Naive thymus-derived CD4-positive, alpha-beta T cell (primary cell): ENCODE results near the gene LAMP1. TPM values are rescaled to one million over a fixed set of nuclear protein-coding genes. Genes with fewer than 3 reads are reported as not detected.

Experiments used
- ATAC-seq: fragments of 150-1000 bp; cut with Tn5 transposase; 2 replicates; pipeline ENCODE4 v1.10.0; 2021; ENCODE audit warnings: mild to moderate bottlenecking, moderate library complexity
- CTCF ChIA-PET: fragments of 350-600 bp; sonication (Branson Sonifier 250); formaldehyde crosslinking; loops from one replicate; lab custom pipeline; 2021; ENCODE audit warnings: antibody characterized with exemption; lab: Charles Lee
- POLR2A ChIA-PET: fragments of 350-600 bp; sonication (Branson Sonifier 250); formaldehyde crosslinking; loops from one replicate; lab custom pipeline; 2021; ENCODE audit warnings: antibody characterized with exemption, inconsistent platforms; lab: Charles Lee
- DNase-seq, 9 donors: peaks; one replicate each; pipeline versions ENCODE4 v3.0.0 to v3.0.0-alpha.2; 2020 to 2022; ENCODE audit warnings: mixed read lengths in 1 of 9
- H3K27ac ChIP-seq: one replicate; pipeline ENCODE4 v1.7.0; 2013; ENCODE audit warnings: mild to moderate bottlenecking, low read depth, low read length, moderate library complexity
- H3K27me3 ChIP-seq, 2 donors: one replicate each; pipeline ENCODE4 v1.7.0; 2013; ENCODE audit warnings: low read length in 2 of 2, mild to moderate bottlenecking in 2 of 2, moderate library complexity in 2 of 2; ENCODE audit not compliant: control insufficient read depth in 2 of 2, insufficient read depth in 2 of 2
- H3K36me3 ChIP-seq, 3 experiments: 1 replicate in 2 of 3; 2 replicates in 1 of 3; pipeline ENCODE4 v1.7.0; 2013; ENCODE audit warnings: low read length in 3 of 3, mild to moderate bottlenecking in 3 of 3, moderate library complexity in 1 of 3; ENCODE audit not compliant: insufficient read depth in 3 of 3, control insufficient read depth in 2 of 3
- H3K4me1 ChIP-seq, 2 donors: one replicate each; pipeline ENCODE4 v1.7.0; 2013; ENCODE audit warnings: low read length in 2 of 2, mild to moderate bottlenecking in 2 of 2, moderate library complexity in 1 of 2; ENCODE audit not compliant: control insufficient read depth in 2 of 2, insufficient read depth in 2 of 2
- H3K4me3 ChIP-seq: 2 replicates; pipeline ENCODE4 v1.7.0; 2013; ENCODE audit warnings: mild to moderate bottlenecking, low read length
- H3K9me3 ChIP-seq, 3 experiments: 1 replicate in 2 of 3; 2 replicates in 1 of 3; pipeline ENCODE4 v1.7.0; 2013; ENCODE audit warnings: low read length in 3 of 3; ENCODE audit not compliant: control insufficient read depth in 2 of 3
- H3K27ac Mint-ChIP-seq, 9 donors: one replicate each; pipeline ENCODE4 v1.8.0; 2020 to 2022; ENCODE audit warnings: mixed read lengths in 9 of 9, mild to moderate bottlenecking in 8 of 9, moderate library complexity in 5 of 9, inconsistent platforms in 2 of 9
- H3K27me3 Mint-ChIP-seq, 5 donors: one replicate each; pipeline ENCODE4 v1.8.0; 2021 to 2022; ENCODE audit warnings: mixed read lengths in 5 of 5, mild to moderate bottlenecking in 1 of 5
- H3K36me3 Mint-ChIP-seq, 5 donors: one replicate each; pipeline ENCODE4 v1.8.0; 2020 to 2022; ENCODE audit warnings: mixed read lengths in 5 of 5, mild to moderate bottlenecking in 3 of 5, inconsistent platforms in 1 of 5
- H3K4me1 Mint-ChIP-seq, 7 donors: one replicate each; pipeline ENCODE4 v1.8.0; 2020 to 2022; ENCODE audit warnings: mixed read lengths in 7 of 7, mild to moderate bottlenecking in 3 of 7, inconsistent platforms in 1 of 7
- H3K4me3 Mint-ChIP-seq, 10 donors: one replicate each; pipeline ENCODE4 v1.8.0; 2020 to 2022; ENCODE audit warnings: mild to moderate bottlenecking in 10 of 10, mixed read lengths in 10 of 10, moderate library complexity in 6 of 10, inconsistent platforms in 2 of 10
- H3K9me3 Mint-ChIP-seq, 11 donors: one replicate each; pipeline ENCODE4 v1.8.0; 2020 to 2022; ENCODE audit warnings: mixed read lengths in 11 of 11, mild to moderate bottlenecking in 4 of 11, inconsistent platforms in 1 of 11, moderate library complexity in 1 of 11
- intact Hi-C, 2 donors: fragments of 100-400 bp; cut with micrococcal nuclease; formaldehyde crosslinking; loops; one replicate each; pipeline ENCODE4 v1.15.1; 2023
- polyA plus RNA-seq, 2 donors: library from polyadenylated mRNA; unstranded; fragments of 300-500 nt; fragmentation: Illumina TruSeq; gene quantifications; one replicate each; pipeline ENCODE4 v1.2.3, GENCODE V29; 2021
- total RNA-seq, 6 experiments: library from RNA in 5 of 6; stranded (reverse) in 5 of 6; gene quantifications; 1 replicate in 5 of 6; 2 replicates in 1 of 6; pipeline ENCODE4 v1.2.3 and lab custom pipeline; 2021 to 2026

LAMP1 gene
- total and polyA plus RNA-seq, 7 experiments from 2014 or later: 21.6 to 113 (median 92.7) TPM

DNA sequence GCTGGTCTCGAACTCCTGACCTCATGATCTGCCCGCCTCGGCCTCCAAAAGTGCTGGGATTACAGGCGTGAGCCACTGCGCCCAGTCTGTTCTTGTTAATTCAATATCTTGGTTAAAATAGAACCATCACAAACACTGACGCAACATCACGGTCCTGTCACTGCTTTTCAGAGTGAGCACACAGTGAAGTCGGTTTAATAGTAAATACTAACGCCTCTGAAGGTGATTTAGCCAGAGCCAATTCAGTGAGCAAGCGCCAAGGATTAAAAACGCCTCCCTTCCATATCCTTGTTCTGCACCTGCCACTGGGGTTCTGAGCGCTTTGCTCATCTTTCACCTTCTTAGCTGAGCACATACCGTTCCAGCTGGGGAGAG lies 30.3 kb downstream of the LAMP1 start:
- Histone ChIP-seq H3K27ac (no peak overlapping the region), H3K27me3 (no peaks in the 10 kb centered on the region), H3K9me3 (no peaks in the 10 kb centered on the region), H3K36me3 (peaks cover 0 to 18% (median 8%) of the 10 kb centered on the region in 3 experiments), H3K4me1 (no peaks in the 10 kb centered on the region), H3K4me3 (no peak overlapping the region)
- peaks cover 0 to 7% (median 0%) of the 10 kb centered on the region in 11 donors for H3K9me3 Mint-ChIP-seq
- peaks cover 3 to 25% (median 15%) of the 10 kb centered on the region in 5 donors for H3K36me3 Mint-ChIP-seq
- no peak for DNase-seq
- H3K4me1 Mint-ChIP-seq: peaks cover 0 to 11% (median 4%) of the 10 kb centered on the region in 7 donors
- ATAC-seq: no peak
- intact Hi-C loops: no loop called here
- ChIA-PET POLR2A (no interaction called here), CTCF (no interaction called here)
- H3K27me3 Mint-ChIP-seq: no peaks in the 10 kb centered on the region
- no peak overlapping the region for H3K4me3 Mint-ChIP-seq
- H3K27ac Mint-ChIP-seq: peak overlapping the region in 2 of 9 donors; percentile 15 to 88

DNA sequence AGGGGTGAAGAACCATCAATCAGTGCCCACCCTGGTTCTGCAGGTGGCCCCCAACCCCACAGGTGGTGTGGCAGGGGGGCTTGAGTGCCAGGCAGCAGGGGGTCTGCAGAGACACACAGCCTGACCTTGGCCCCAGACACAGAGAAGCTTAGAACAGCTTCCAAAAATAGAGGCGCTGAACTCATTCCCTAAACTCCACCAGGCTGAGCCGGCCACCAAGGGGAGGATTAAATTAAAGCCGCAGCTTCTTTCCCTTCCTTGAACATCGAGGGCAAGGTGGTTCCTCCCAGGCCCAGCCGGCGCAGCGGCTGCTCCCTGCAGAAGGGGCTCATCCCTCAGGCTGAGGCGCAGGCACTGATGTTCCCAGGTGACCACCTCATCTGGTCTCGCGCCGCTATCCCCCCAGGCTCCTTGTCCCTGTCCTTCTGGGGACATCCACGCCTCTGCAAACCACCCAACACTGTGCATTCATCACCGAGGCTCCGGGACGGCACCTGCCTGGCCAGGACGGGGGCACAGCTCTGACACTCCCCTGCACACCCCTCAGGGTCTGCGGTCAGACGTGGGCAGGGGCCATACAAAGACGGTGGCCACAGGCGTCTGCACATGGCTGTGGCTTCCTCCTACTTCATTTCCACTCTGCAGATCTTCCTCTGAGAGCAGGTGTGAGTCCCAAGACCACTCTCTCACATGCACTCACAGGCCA lies 30.9 kb downstream of the LAMP1 start:
- H3K27me3 Mint-ChIP-seq: no peaks in the 10 kb centered on the region
- CTCF ChIA-PET: no interaction called here
- H3K9me3 Mint-ChIP-seq: peaks cover 0 to 7% (median 0%) of the 10 kb centered on the region in 11 donors
- no peak for DNase-seq
- POLR2A ChIA-PET: no interaction called here
- intact Hi-C loops: no loop called here
- ATAC-seq: no peak
- Histone ChIP-seq H3K4me1 (no peaks in the 10 kb centered on the region), H3K27ac (no peak overlapping the region), H3K4me3 (no peak overlapping the region), H3K9me3 (no peaks in the 10 kb centered on the region), H3K27me3 (no peaks in the 10 kb centered on the region), H3K36me3 (peaks cover 0 to 15% (median 8%) of the 10 kb centered on the region in 3 experiments)
- H3K4me1 Mint-ChIP-seq: peaks cover 0 to 11% (median 4%) of the 10 kb centered on the region in 7 donors
- H3K36me3 Mint-ChIP-seq: peaks cover under 1 to 20% (median 12%) of the 10 kb centered on the region in 5 donors
- no peak overlapping the region for H3K4me3 Mint-ChIP-seq
- peak overlapping the region in 3 of 9 donors; percentile 47 to 78 (median 59) for H3K27ac Mint-ChIP-seq

DNA sequence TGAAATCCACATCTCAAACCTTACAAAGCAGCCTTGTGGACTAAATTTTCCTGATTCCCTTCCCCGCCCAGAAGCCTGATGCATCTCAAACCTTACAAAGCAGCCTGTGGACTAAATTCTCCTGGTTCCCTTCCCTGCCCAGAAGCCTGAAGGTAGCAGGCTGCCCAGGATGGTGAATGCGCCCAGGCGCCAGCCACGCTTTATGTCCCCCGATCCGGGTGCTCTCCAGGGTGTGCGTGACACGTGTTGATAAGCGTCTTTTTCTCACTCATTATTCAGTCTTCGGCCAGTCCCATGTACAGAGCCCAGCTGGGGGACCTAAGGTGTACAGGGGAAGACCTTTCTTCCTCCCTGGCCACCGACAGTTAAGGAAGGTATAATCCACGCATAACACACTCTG lies 31.8 kb downstream of the LAMP1 start:
- intact Hi-C loops: no loop called here
- no peak overlapping the region for H3K4me3 Mint-ChIP-seq
- Histone ChIP-seq H3K36me3 (peaks cover 0 to 5% (median under 1%) of the 10 kb centered on the region in 3 experiments), H3K27ac (no peak overlapping the region), H3K4me3 (no peak overlapping the region), H3K9me3 (no peaks in the 10 kb centered on the region), H3K4me1 (no peaks in the 10 kb centered on the region), H3K27me3 (no peaks in the 10 kb centered on the region)
- peak overlapping the region in 1 of 9 donors; percentile 23 for H3K27ac Mint-ChIP-seq
- H3K4me1 Mint-ChIP-seq: peaks cover 0 to 11% (median 4%) of the 10 kb centered on the region in 7 donors
- DNase-seq (no peak), ATAC-seq (no peak)
- H3K27me3 Mint-ChIP-seq: no peaks in the 10 kb centered on the region
- ChIA-PET POLR2A (no interaction called here), CTCF (no interaction called here)
- peaks cover 0 to 7% (median 0%) of the 10 kb centered on the region in 11 donors for H3K9me3 Mint-ChIP-seq
- peaks cover 0 to 11% (median 4%) of the 10 kb centered on the region in 5 donors for H3K36me3 Mint-ChIP-seq

DNA sequence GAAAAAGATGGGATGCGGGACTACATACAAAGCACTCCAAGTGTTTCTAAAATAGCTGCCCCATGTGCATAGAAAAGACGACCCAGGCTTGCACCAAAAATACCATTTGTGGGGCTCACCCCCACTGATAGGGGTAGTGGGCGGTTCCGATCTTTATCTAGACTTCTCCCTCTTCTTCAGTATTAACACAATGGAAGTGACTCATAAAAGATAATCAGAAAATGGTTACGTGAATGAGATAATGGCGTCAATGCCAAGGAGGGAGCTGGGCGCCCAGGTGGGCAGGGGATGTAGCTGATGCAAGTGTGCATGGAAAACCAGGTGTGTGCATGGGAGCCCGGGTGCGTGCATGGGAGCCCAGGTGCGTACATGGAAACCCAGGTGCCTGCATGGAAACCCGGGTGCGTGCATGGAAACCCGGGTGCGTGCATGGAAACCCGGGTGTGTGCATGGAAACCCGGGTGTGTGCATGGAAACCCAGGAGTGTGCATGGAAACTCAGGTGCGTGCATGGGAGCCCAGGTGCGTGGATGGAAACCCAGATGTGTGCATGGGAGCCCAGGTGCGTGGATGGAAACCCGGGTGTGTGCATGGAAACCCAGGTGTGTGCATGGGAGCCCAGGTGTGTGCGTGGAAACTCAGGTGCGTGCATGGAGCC lies 32.7 kb downstream of the LAMP1 start:
- POLR2A ChIA-PET: no interaction called here
- Mint-ChIP-seq H3K4me1 (peaks cover 0 to 11% (median 4%) of the 10 kb centered on the region in 7 donors), H3K27ac (no peak overlapping the region), H3K9me3 (peaks cover 0 to 7% (median 0%) of the 10 kb centered on the region in 11 donors), H3K27me3 (no peaks in the 10 kb centered on the region), H3K4me3 (no peak overlapping the region), H3K36me3 (peaks cover 0 to 3% (median 0%) of the 10 kb centered on the region in 5 donors)
- CTCF ChIA-PET: no interaction called here
- Histone ChIP-seq H3K4me3 (no peak overlapping the region), H3K27ac (no peak overlapping the region), H3K9me3 (no peaks in the 10 kb centered on the region), H3K27me3 (no peaks in the 10 kb centered on the region), H3K4me1 (no peaks in the 10 kb centered on the region), H3K36me3 (no peaks in the 10 kb centered on the region)
- no peak for DNase-seq
- ATAC-seq: no peak
- intact Hi-C loops: no loop called here

DNA sequence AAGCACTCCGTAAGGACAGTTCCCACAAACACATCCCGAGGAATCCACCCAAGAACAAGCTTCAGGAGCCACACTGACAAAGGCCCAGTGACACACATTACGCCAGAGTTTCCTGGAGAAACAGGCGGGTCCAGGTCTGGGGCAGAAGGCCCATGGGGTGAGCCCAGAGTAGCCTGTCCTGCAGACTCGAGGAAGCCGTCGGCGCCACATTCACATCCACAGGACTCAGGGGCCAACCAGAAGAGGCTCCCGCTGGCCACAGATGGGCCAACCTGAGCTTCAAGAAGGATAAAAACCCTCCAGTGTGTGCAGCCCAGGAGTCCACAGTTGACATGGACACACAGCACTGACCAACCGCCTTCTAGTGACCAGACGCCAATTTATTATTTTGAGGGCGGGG lies 35.6 kb downstream of the LAMP1 start:
- CTCF ChIA-PET: no interaction called here

GRCh38 chr13:113333076-113333475 lies 36.0 kb downstream of the LAMP1 start:
- Mint-ChIP-seq H3K36me3 (no peaks in the 10 kb centered on the region), H3K9me3 (peaks cover 0 to 3% (median 0%) of the 10 kb centered on the region in 11 donors), H3K4me1 (peaks cover 0 to 10% (median 4%) of the 10 kb centered on the region in 7 donors), H3K27me3 (peaks cover 0 to 8% (median 0%) of the 10 kb centered on the region in 5 donors), H3K27ac (no peak overlapping the region), H3K4me3 (no peak overlapping the region)
- Histone ChIP-seq H3K4me3 (no peak overlapping the region), H3K4me1 (no peaks in the 10 kb centered on the region), H3K27me3 (no peaks in the 10 kb centered on the region), H3K9me3 (no peaks in the 10 kb centered on the region), H3K36me3 (no peaks in the 10 kb centered on the region), H3K27ac (no peak overlapping the region)
- no peak for DNase-seq
- ATAC-seq: no peak
- POLR2A ChIA-PET: no interaction called here
- CTCF ChIA-PET: no interaction called here
- intact Hi-C loops: no loop called here

More for the DNA sequence above, 35.6 kb downstream of the LAMP1 start:
- Mint-ChIP-seq H3K27me3 (peaks cover 0 to 8% (median 0%) of the 10 kb centered on the region in 5 donors), H3K4me1 (peaks cover 0 to 11% (median 4%) of the 10 kb centered on the region in 7 donors), H3K4me3 (no peak overlapping the region), H3K9me3 (peaks cover 0 to 3% (median 0%) of the 10 kb centered on the region in 11 donors), H3K36me3 (no peaks in the 10 kb centered on the region), H3K27ac (peak overlapping the region in 1 of 9 donors; percentile 14)
- H3K27me3 ChIP-seq: no peaks in the 10 kb centered on the region
- H3K27ac ChIP-seq: no peak overlapping the region
- H3K4me1 ChIP-seq: no peaks in the 10 kb centered on the region
- POLR2A ChIA-PET: no interaction called here
- no peak for DNase-seq
- ATAC-seq: no peak
- no peak overlapping the region for H3K4me3 ChIP-seq
- H3K36me3 ChIP-seq: no peaks in the 10 kb centered on the region
- no peaks in the 10 kb centered on the region for H3K9me3 ChIP-seq
- intact Hi-C loops: no loop called here
